Spinal cord (tissue), 10 donors: Measurements from ENCODE around the gene PLCG1. TPM values are rescaled to one million over a fixed set of nuclear protein-coding genes. Genes with fewer than 3 reads are reported as not detected.
A peak's percentile ranks its signal among the peaks of the same experiment; 100 is the strongest.

Source experiments
- DNase-seq, 6 donors: peaks; one replicate each; pipeline versions ENCODE4 v3.0.0 to v3.0.0-alpha.2; 2013 to 2015; ENCODE audit warnings: low spot score in 6 of 6, low read depth in 4 of 6
- H3K27ac ChIP-seq: one replicate; pipeline ENCODE4 v1.5.1; 2013; ENCODE audit warnings: low read depth, low read length, control low read depth
- H3K27me3 ChIP-seq: one replicate; pipeline ENCODE4 v1.6.1; 2013; ENCODE audit warnings: low read length; ENCODE audit not compliant: control insufficient read depth, insufficient read depth
- H3K36me3 ChIP-seq: one replicate; pipeline ENCODE4 v1.6.1; 2013; ENCODE audit warnings: low read length; ENCODE audit not compliant: control insufficient read depth, insufficient read depth
- H3K4me1 ChIP-seq: one replicate; pipeline ENCODE4 v1.6.1; 2013; ENCODE audit warnings: low read length; ENCODE audit not compliant: control insufficient read depth, insufficient read depth
- H3K4me3 ChIP-seq: one replicate; pipeline ENCODE4 v1.5.1; 2013; ENCODE audit warnings: low read depth, low read length, control low read depth
- H3K9me3 ChIP-seq: one replicate; pipeline ENCODE4 v1.6.1; 2013; ENCODE audit warnings: low read length; ENCODE audit not compliant: control insufficient read depth, insufficient read depth
- WGBS: methylation state at CpG from one replicate; pipeline ENCODE4 v1.1.5; 2013; ENCODE audit warnings: missing lambda C conversion rate; ENCODE audit not compliant: insufficient coverage; 5-methylcytosine and 5-hydroxymethylcytosine counted together
- polyA plus RNA-seq, 2 donors: library from polyadenylated mRNA; unstranded; fragments of 120-200 nt; gene quantifications; one replicate each; pipeline ENCODE4 v1.2.1, GENCODE V29; 2013; ENCODE audit not compliant: insufficient read length in 2 of 2
- total RNA-seq, 2 donors: library from RNA; depleted of rRNA in 1 of 2; stranded (reverse); fragments of 120-200 nt in 1 of 2; fragments of >200 nt in 1 of 2; gene quantifications; one replicate each; pipeline versions ENCODE4 v1.2.3 to v1.2.4, GENCODE V29; 2013 to 2014
- donor health status: healthy.

Gene PLCG1
- total and polyA plus RNA-seq, 4 donors: 96.7 to 148 (median 130) TPM

- Histone ChIP-seq H3K4me1 (peaks cover 34% of the 10 kb centered on the region), H3K27ac (no peak overlapping the region), H3K9me3 (no peaks in the 10 kb centered on the region), H3K27me3 (no peaks in the 10 kb centered on the region), H3K4me3 (no peak overlapping the region), H3K36me3 (peaks cover 28% of the 10 kb centered on the region)
- WGBS: 53% methylated on average over 2 of the region's 2 CpGs
- no peak for DNase-seq
Measured at GRCh38 chr20:41183831-41184230, 46.5 kb downstream of the PLCG1 start.

GRCh38 chr20:41185013-41185757 is 47.8 kb downstream of the PLCG1 start:
- 76% methylated on average over 11 of the region's 11 CpGs for WGBS
- Histone ChIP-seq H3K27ac (no peak overlapping the region), H3K27me3 (no peaks in the 10 kb centered on the region), H3K9me3 (no peaks in the 10 kb centered on the region), H3K36me3 (peaks cover 28% of the 10 kb centered on the region), H3K4me3 (no peak overlapping the region), H3K4me1 (peaks cover 20% of the 10 kb centered on the region)
- peak in 1 of 6 donors; percentile 46 for DNase-seq

- Histone ChIP-seq H3K27me3 (no peaks in the 10 kb centered on the region), H3K27ac (no peak overlapping the region), H3K36me3 (peaks cover 26% of the 10 kb centered on the region), H3K4me1 (peaks cover 11% of the 10 kb centered on the region), H3K4me3 (no peak overlapping the region), H3K9me3 (peaks cover 3% of the 10 kb centered on the region)
- no peak for DNase-seq
Measured at GRCh38 chr20:41187668-41188067, 50.3 kb downstream of the PLCG1 start.

DNA sequence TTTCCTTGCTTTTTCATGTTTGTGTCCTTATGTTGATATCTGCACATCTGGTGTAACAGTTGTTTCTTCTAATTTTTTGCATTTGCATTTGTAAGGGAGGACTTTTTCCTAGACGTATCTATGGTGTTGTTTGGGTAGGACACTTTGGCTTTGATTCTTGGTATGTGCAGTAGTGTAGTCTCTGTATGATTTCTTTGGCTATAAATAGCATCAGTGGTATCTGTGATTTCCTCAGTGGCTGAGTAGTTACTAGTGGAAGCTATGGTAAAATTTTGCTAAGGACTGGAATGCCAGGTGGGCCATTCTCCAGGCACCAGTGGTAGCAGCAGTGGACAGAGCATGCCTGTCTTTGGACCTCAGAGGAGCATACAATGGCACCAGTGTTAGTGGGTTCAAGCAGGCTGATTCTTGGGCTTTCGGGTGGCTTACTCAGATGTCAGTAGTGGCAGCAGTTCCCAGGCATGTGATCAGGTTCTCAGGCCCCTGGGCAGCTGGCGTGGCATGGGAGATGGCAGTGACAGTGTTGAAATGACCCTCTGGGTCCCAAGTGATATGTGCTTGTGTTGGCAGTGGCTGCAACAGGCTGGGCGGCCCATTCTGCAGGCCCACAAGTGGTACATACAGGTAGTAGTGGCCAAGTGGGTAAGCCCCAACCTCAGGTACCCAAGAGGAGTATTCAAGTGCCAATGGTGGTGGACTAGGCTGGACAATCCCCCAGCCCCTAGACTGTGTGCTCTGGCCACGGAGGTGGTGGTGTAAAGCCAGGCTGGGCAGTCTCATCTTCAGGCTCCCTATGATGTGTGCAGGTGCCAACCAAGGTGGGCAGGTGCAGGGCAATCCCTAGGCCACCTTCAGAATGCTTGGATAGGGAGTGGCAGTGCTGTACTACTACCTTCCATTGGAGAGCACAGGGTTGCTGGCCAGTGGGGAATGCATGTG is 54.5 kb downstream of the PLCG1 start:
- 95% methylated on average over 5 of the region's 5 CpGs for WGBS
- H3K4me3 ChIP-seq: no peak overlapping the region
- H3K9me3 ChIP-seq: peaks cover 3% of the 10 kb centered on the region
- H3K4me1 ChIP-seq: no peaks in the 10 kb centered on the region
- no peak for DNase-seq
- H3K36me3 ChIP-seq: peaks cover 10% of the 10 kb centered on the region
- no peaks in the 10 kb centered on the region for H3K27me3 ChIP-seq
- H3K27ac ChIP-seq: no peak overlapping the region

- no peak for DNase-seq
- H3K4me3 ChIP-seq: no peak overlapping the region
- no peak overlapping the region for H3K27ac ChIP-seq
- H3K27me3 ChIP-seq: no peaks in the 10 kb centered on the region
- no peaks in the 10 kb centered on the region for H3K4me1 ChIP-seq
- H3K36me3 ChIP-seq: peaks cover 10% of the 10 kb centered on the region
- WGBS: 95% methylated on average over 3 of the region's 3 CpGs
- H3K9me3 ChIP-seq: peaks cover 3% of the 10 kb centered on the region
Measured at GRCh38 chr20:41192575-41192974, 55.2 kb downstream of the PLCG1 start.

DNA sequence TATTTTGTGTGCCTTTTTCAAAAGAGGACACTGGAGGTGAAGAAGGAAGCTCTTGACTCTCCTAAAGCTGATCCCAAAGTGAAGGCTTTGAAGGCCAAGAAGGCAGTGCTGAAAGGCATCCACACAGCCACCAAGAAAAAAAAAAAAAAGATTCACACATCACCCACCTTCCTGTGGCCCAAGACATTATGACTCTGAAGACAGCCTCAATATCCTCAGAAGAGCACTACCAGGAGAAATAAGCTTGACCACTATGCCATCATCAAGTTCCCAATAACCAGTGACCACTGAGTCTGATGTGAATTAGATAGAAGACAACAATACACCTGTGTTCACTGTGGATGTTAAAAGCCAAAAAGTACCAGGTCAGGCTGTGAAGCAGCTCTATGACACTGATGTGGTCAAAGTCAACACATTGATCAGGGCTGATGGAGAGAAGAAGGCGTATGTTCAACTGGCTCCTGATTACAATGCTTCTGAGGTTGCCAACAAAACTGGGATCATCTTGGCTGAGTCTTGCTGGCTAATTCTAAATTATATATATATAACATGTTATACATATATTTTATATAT is 59.4 kb downstream of the PLCG1 start:
- Histone ChIP-seq H3K36me3 (peaks cover 11% of the 10 kb centered on the region), H3K4me1 (no peaks in the 10 kb centered on the region), H3K9me3 (peaks cover 2% of the 10 kb centered on the region), H3K27ac (no peak overlapping the region), H3K4me3 (no peak overlapping the region), H3K27me3 (no peaks in the 10 kb centered on the region)
- WGBS: no CpG with 5 or more reads among the region's 1 CpG
- DNase-seq: no peak

GRCh38 chr20:41198443-41198842 is 61.1 kb downstream of the PLCG1 start:
- no CpG with 5 or more reads among the region's 4 CpGs for WGBS
- H3K4me3 ChIP-seq: no peak overlapping the region
- peaks cover 18% of the 10 kb centered on the region for H3K36me3 ChIP-seq
- no peaks in the 10 kb centered on the region for H3K27me3 ChIP-seq
- no peaks in the 10 kb centered on the region for H3K4me1 ChIP-seq
- H3K27ac ChIP-seq: no peak overlapping the region
- DNase-seq: no peak
- peaks cover 2% of the 10 kb centered on the region for H3K9me3 ChIP-seq

DNA sequence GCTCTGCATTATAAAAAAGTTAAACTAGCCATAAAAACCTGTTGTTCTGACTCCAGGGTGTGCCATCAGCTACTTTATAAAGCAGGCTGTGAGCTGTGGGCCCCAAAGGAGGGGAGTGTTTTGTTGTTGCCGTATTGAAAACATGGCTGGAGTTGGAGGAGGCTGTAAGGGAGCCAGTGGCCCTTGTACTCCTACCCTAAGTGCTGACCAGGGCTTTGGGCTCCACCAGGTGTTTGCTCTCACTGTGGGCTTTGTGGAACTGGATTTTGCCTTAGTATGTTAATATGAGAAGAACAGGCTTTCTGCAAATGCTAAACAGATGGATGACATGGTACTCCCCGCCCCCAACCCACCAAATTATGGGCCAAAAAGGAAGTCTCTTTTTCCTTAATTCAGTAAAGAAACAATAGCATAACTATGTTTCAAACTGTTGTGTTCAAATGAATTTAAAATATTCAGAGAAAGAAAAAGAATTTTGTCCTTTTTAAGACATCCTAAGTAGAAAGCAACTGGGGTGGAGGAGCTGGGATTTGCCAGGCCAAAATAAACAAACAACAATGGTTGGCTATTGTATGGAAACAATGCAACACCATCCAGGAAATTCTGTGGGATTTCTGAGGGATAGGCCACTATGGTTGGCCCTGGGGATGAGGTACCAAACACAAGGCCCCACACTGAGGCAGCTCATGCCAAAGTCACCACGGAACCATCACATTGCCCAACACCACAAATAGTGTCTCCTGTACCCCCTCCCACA is 63.3 kb downstream of the PLCG1 start:
- H3K27me3 ChIP-seq: no peaks in the 10 kb centered on the region
- H3K27ac ChIP-seq: no peak overlapping the region
- H3K36me3 ChIP-seq: peaks cover 30% of the 10 kb centered on the region
- no peak overlapping the region for H3K4me3 ChIP-seq
- WGBS: 80% methylated on average over 2 of the region's 3 CpGs
- peaks cover 2% of the 10 kb centered on the region for H3K9me3 ChIP-seq
- no peak for DNase-seq
- peaks cover 8% of the 10 kb centered on the region for H3K4me1 ChIP-seq

- H3K27me3 ChIP-seq: no peaks in the 10 kb centered on the region
- no peak for DNase-seq
- WGBS: 89% methylated on average over 8 of the region's 8 CpGs
- peaks cover 2% of the 10 kb centered on the region for H3K9me3 ChIP-seq
- H3K4me3 ChIP-seq: no peak overlapping the region
- peaks cover 9% of the 10 kb centered on the region for H3K4me1 ChIP-seq
- H3K27ac ChIP-seq: no peak overlapping the region
- H3K36me3 ChIP-seq: peaks cover 30% of the 10 kb centered on the region
Measured at GRCh38 chr20:41201760-41202159, 64.4 kb downstream of the PLCG1 start.
